MM.1S (cell line): Measurements from ENCODE around the gene PARD3.

Source experiments
- DNase-seq: peaks from one replicate; pipeline ENCODE4 v3.0.0-alpha.2; 2015
- H2AFZ ChIP-seq: fragments of 300-600 bp; sonication (generic); 2 replicates; pipeline ENCODE4 v1.6.0; 2016; ENCODE audit warnings: antibody characterized with exemption, low read length
- H3F3A ChIP-seq: fragments of 300-600 bp; sonication (generic); 2 replicates; pipeline ENCODE4 v1.6.1; 2016; ENCODE audit warnings: mild to moderate bottlenecking, antibody characterized with exemption, low read length, moderate library complexity, mixed read lengths; ENCODE audit not compliant: insufficient read depth
- H3K27ac ChIP-seq: fragments of 300-600 bp; sonication (generic); 2 replicates; pipeline ENCODE4 v1.5.1; 2016; ENCODE audit warnings: mild to moderate bottlenecking, low read length
- H3K27me3 ChIP-seq: fragments of 300-600 bp; sonication (generic); replicated peaks from 2 replicates; pipeline ENCODE4 v1.6.0; 2016; ENCODE audit warnings: low read length; ENCODE audit not compliant: insufficient read depth
- H3K36me3 ChIP-seq: fragments of 300-600 bp; sonication (generic); replicated peaks from 2 replicates; pipeline ENCODE4 v1.6.1; 2016; ENCODE audit warnings: mild to moderate bottlenecking, low read length, mixed read lengths; ENCODE audit not compliant: insufficient read depth
- H3K4me1 ChIP-seq: fragments of 300-600 bp; sonication (generic); 2 replicates; pipeline ENCODE4 v1.6.1; 2016; ENCODE audit warnings: low read length, mixed read lengths
- H3K4me2 ChIP-seq: fragments of 300-600 bp; sonication (generic); 2 replicates; pipeline ENCODE4 v1.6.0; 2016; ENCODE audit warnings: low read depth, low read length
- H3K4me3 ChIP-seq: fragments of 300-600 bp; sonication (generic); 2 replicates; pipeline ENCODE4 v1.5.1; 2016; ENCODE audit warnings: low read length, mixed read lengths
- H3K79me2 ChIP-seq: fragments of 300-600 bp; sonication (generic); 2 replicates; pipeline ENCODE4 v1.6.1; 2016; ENCODE audit warnings: mixed run types, low read length, mixed read lengths
- H3K9ac ChIP-seq: fragments of 300-600 bp; sonication (generic); 2 replicates; pipeline ENCODE4 v1.6.1; 2016; ENCODE audit warnings: low read length, mixed read lengths
- H3K9me2 ChIP-seq: fragments of 300-600 bp; sonication (generic); replicated peaks from 2 replicates; pipeline ENCODE4 v1.6.1; 2016; ENCODE audit warnings: mild to moderate bottlenecking, low read length, mixed read lengths; ENCODE audit not compliant: insufficient read depth
- H3K9me3 ChIP-seq: fragments of 300-600 bp; sonication (generic); replicated peaks from 2 replicates; pipeline ENCODE4 v1.6.1; 2016; ENCODE audit warnings: mild to moderate bottlenecking, low read length, mixed read lengths; ENCODE audit not compliant: insufficient read depth
- H4K20me1 ChIP-seq: fragments of 300-600 bp; sonication (generic); 2 replicates; pipeline ENCODE4 v1.6.1; 2016; ENCODE audit warnings: mild to moderate bottlenecking, low read length, moderate library complexity, mixed read lengths; ENCODE audit not compliant: insufficient read depth
- CTCF ChIP-seq: fragments of 300-600 bp; sonication (generic); IDR thresholded peaks from 2 replicates; pipeline ENCODE4 v1.5.1; 2016; ENCODE audit warnings: antibody characterized with exemption, low read length, mixed read lengths
- EZH2 ChIP-seq: fragments of 300-600 bp; sonication (generic); optimal IDR thresholded peaks from 2 replicates; pipeline ENCODE3; 2017; ENCODE audit warnings: low read depth, mild to moderate bottlenecking, antibody characterized with exemption, low read length, mixed read lengths
- EZH2phosphoT487 ChIP-seq: fragments of 300-600 bp; sonication (generic); IDR thresholded peaks from 2 replicates; pipeline ENCODE4 v1.6.1; 2018; ENCODE audit warnings: antibody characterized with exemption, low read length

Gene PARD3

GRCh38 chr10:34629084-34629483, 186.0 kb downstream of the PARD3 start:
- H3K4me2 ChIP-seq = no peak overlapping the region
- no peak overlapping the region for H3K27ac ChIP-seq
- H3K9ac ChIP-seq = no peak overlapping the region
- no peak for DNase-seq
- H3K9me3 ChIP-seq = no peaks in the 10 kb centered on the region
- 0 out of 2 replicates have a peak, but pooled peaks cover 6% of the 10 kb centered on the region for H4K20me1 ChIP-seq
- no peak overlapping the region for H3K4me3 ChIP-seq
- TF ChIP-seq EZH2phosphoT487 (no peak), EZH2 (no peak), CTCF (no peak)
- H3K9me2 ChIP-seq = no peaks in the 10 kb centered on the region
- peaks cover 49% of the 10 kb centered on the region for H3K79me2 ChIP-seq
- no peak overlapping the region for H2AFZ ChIP-seq
- H3K4me1 ChIP-seq = peaks cover under 1% of the 10 kb centered on the region; the same call in 1 of the 2 replicates
- H3F3A ChIP-seq = 0 out of 2 replicates have a peak, but pooled peaks cover 2% of the 10 kb centered on the region
- H3K27me3 ChIP-seq = no peaks in the 10 kb centered on the region
- H3K36me3 ChIP-seq = no peaks in the 10 kb centered on the region

- H2AFZ ChIP-seq = no peak overlapping the region
- H3K4me1 ChIP-seq = peaks cover 6% of the 10 kb centered on the region; the same call in 1 of the 2 replicates
- H3K9me2 ChIP-seq = no peaks in the 10 kb centered on the region
- no peaks in the 10 kb centered on the region for H3K27me3 ChIP-seq
- no peaks in the 10 kb centered on the region for H3K36me3 ChIP-seq
- no peak overlapping the region for H3K9ac ChIP-seq
- no peaks in the 10 kb centered on the region for H3K9me3 ChIP-seq
- peaks cover 45% of the 10 kb centered on the region for H3K79me2 ChIP-seq
- 0 out of 2 replicates have a peak, but pooled peaks cover 6% of the 10 kb centered on the region for H4K20me1 ChIP-seq
- H3F3A ChIP-seq = peaks cover 5% of the 10 kb centered on the region; the same call in 1 of the 2 replicates
- no peak for DNase-seq
- H3K27ac ChIP-seq = no peak overlapping the region
- no peak for TF ChIP-seq EZH2phosphoT487
- no peak overlapping the region for H3K4me3 ChIP-seq
- no peak overlapping the region for H3K4me2 ChIP-seq
These were observed 186.8 kb downstream of the PARD3 start for GRCh38 chr10:34628174-34628796.

- Histone ChIP-seq H3K4me2 (no peak overlapping the region), H3K9me3 (no peaks in the 10 kb centered on the region)
These were observed 187.4 kb downstream of the PARD3 start for GRCh38 chr10:34627741-34628140.

More at GRCh38 chr10:34627741-34628140, 187.4 kb downstream of the PARD3 start:
- Histone ChIP-seq H3K79me2 (peaks cover 43% of the 10 kb centered on the region), H3K27me3 (no peaks in the 10 kb centered on the region), H4K20me1 (0 out of 2 replicates have a peak, but pooled peaks cover 6% of the 10 kb centered on the region), H3K4me3 (no peak overlapping the region), H3K9me2 (no peaks in the 10 kb centered on the region), H3F3A (peaks cover 10% of the 10 kb centered on the region; the same call in 1 of the 2 replicates), H2AFZ (no peak overlapping the region), H3K9ac (no peak overlapping the region), H3K27ac (no peak overlapping the region), H3K36me3 (no peaks in the 10 kb centered on the region), H3K4me1 (peaks cover 10% of the 10 kb centered on the region)
- no peak for TF ChIP-seq CTCF
- no peak for TF ChIP-seq EZH2phosphoT487
- TF ChIP-seq EZH2 = no peak
- DNase-seq = no peak
